ENCODE measurements around the gene IL12RB1.

GRCh38 chr19:18122424-18122823 is 35.7 kb upstream of the IL12RB1 start:
- TF ChIP-seq CTCF (IDR thresholded peaks at IDR 0.05 in 2 of 3, conservative IDR thresholded peaks at IDR 0.05 in 1 of 3; ENCODE audit: control insufficient read depth in 2 of 3, extremely low read depth in 1 of 3, insufficient read depth in 1 of 3, low read depth in 3 of 3, low read length in 3 of 3) (no peak), MTA3 (IDR thresholded peaks at IDR 0.05; ENCODE audit: borderline replicate concordance, low read length) (no peak), CEBPB (IDR thresholded peaks at IDR 0.05; ENCODE audit: borderline replicate concordance in 1 of 2, low read depth in 2 of 2, low read length in 2 of 2) (no peak), EP300 (IDR thresholded peaks at IDR 0.05; ENCODE audit: borderline replicate concordance in 1 of 2, control insufficient read depth in 1 of 2, low read depth in 2 of 2, low read length in 2 of 2) (no peak), ZBTB33 (IDR thresholded peaks at IDR 0.05) (no peak)

Data from GM12878 (cell line).